ENCODE data around the gene IL17C. TPM values are rescaled to one million over a fixed set of nuclear protein-coding genes. Genes with fewer than 3 reads are reported as not detected.

The IL17C gene
- total RNA-seq, 1 donor from 2014 or later, result not detected

- no peak for DNase-seq
Measured at GRCh38 chr16:88646345-88647034, 8.1 kb downstream of the IL17C start.

- DNase-seq, result no peak
Measured at GRCh38 chr16:88647178-88648070, 9.1 kb downstream of the IL17C start.

- DNase-seq, result no peak
Measured at GRCh38 chr16:88649195-88649923, 11.0 kb downstream of the IL17C start.

- DNase-seq, result peak; percentile 7
Measured at GRCh38 chr16:88649924-88650748, 11.8 kb downstream of the IL17C start.

- DNase-seq, result peak; percentile 53
Measured at GRCh38 chr16:88650749-88651275, 12.4 kb downstream of the IL17C start, which contains the start of gene CYBA. Gene CYBA, minus strand, starts transcription at chr16:88651053. Its CDS starts 40 bp downstream, at chr16:88651013.

- peak; percentile 39 for DNase-seq
Measured at GRCh38 chr16:88651276-88651988, 13.1 kb downstream of the IL17C start.

- DNase-seq, result no peak
Measured at GRCh38 chr16:88651989-88652761, 13.8 kb downstream of the IL17C start.

- no peak for DNase-seq
Measured at GRCh38 chr16:88652762-88653063, 14.3 kb downstream of the IL17C start.

GRCh38 chr16:88653101-88653500, 14.7 kb downstream of the IL17C start:
- no peak for DNase-seq

- DNase-seq, result no peak
Measured at GRCh38 chr16:88653596-88654362, 15.4 kb downstream of the IL17C start.

GRCh38 chr16:88654363-88655052, 16.1 kb downstream of the IL17C start:
- no peak for DNase-seq

GRCh38 chr16:88655053-88655732, 16.8 kb downstream of the IL17C start:
- DNase-seq, result no peak

GRCh38 chr16:88655733-88656281, 17.4 kb downstream of the IL17C start:
- no peak for DNase-seq

- no peak for DNase-seq
Measured at GRCh38 chr16:88656291-88656980, 18.1 kb downstream of the IL17C start.

- DNase-seq, result no peak
Measured at GRCh38 chr16:88657371-88657770, 19.0 kb downstream of the IL17C start.

GRCh38 chr16:88658714-88659113, 20.3 kb downstream of the IL17C start:
- no peak for DNase-seq

- DNase-seq, result no peak
Measured at GRCh38 chr16:88659160-88659559, 20.8 kb downstream of the IL17C start.

- DNase-seq, result no peak
Measured at GRCh38 chr16:88661468-88661867, 23.1 kb downstream of the IL17C start.
